Dedifferentiated amniotic fluid mesenchymal stem cell (primary cell): ENCODE results near the gene KIRREL3.

Experiments used
- DNase-seq: peaks from one replicate; pipeline ENCODE4 v3.0.0-alpha.2; 2016; ENCODE audit errors: extremely low spot score

The KIRREL3 gene

DNA sequence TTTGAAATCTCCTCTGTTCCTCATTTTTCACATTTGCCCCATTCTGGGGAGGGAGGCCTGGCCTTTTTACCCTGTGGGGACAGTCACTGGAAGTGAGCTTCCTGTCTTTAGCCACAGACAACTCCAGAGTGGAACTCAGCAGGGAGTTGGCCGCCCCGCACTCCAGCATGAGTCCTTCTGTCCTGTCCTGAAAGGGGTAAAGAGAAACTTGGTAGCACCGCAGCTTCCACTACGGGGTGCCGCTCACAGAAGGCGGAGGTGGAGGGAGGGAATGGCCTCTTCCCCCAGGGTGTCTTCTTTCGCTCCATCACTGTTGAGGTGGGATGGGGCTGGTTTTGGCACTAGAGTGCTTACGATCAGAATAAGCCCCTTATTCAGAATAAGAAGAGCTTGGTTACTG, 512.9 kb downstream of the KIRREL3 start:
- DNase-seq: no peak

GRCh38 chr11:126485986-126486635, 514.5 kb downstream of the KIRREL3 start:
- DNase-seq: no peak

DNA sequence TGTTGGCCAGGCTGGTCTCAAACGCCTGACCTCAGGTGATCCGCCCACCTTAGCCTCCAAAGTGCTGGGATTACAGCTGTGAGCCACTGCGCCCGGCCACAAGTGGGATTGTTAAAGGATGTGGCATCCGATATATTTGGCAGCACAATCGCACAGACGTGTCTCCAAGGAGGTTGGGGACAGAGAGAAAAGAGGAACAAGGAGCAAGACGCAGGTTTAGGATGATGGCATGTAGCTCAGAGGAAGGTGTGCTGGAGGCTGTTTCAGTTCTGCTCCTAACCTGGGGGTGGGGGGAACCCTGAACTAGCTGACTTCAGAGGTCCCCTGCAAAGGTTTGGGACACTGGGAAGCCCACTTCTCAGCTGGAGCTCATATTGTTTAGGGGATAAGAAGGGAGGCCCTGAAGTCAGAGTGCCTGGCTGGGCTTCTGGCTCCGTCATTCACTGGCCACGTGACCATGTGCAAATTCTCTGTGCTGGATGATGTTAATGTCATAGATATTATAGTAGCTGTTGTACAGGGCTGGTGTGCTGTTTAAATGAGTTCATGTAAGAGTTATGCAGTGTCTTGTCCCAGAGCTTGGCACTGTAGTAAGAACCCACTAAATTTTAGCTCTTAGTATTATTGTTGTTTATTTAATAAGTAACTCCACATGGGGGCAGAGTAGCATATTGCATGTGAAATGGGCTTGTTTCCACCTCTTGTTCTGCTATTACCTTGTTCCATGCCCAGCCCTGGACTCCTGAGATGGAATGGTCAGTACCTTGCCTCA, 515.4 kb downstream of the KIRREL3 start:
- DNase-seq: no peak

DNA sequence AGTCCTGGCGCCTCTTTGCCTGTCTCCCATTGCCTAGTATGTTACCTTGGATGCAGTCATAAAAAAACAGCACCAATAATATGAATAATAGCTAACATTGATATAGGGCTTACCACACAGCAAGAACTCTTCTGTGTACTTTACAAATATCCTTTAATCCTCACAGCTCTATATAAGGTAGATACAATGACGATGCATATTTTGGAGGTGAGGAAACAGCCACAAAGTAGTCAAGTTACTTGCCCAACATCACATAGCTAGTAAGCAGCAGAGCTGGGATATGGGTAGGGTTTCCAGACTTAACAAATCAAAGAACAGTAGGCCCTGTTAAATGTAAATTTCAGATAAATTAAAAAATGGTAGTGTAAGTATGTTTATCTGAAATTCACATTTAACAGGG, 516.3 kb downstream of the KIRREL3 start:
- peak; percentile 43 for DNase-seq

- DNase-seq: no peak
These were observed 516.9 kb downstream of the KIRREL3 start for GRCh38 chr11:126483621-126484195.

DNA sequence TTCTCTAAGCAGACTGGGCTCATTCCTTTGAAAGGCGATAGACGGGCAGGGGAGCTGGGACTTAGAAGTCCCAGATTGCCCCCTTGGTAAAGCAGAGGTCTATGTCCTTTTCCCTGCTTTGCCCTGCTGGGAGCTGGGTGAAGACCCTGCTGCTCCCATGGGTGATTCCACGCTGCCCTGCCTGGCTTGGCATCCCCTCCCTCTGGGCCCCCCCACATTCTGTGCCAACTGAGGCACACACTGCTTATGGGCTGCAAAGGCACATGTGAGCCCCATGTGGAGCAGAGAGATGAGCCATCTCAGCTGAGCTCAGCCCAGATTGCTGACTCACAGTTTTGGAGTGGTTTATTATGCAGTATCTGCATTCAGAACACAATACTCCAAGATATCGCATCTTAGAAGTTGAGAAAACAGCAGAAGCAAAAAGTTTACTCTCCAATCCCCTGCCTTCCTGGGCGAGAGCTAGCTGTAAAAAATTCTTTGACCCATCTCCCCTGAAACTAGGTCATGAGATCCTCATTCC, 517.9 kb downstream of the KIRREL3 start:
- no peak for DNase-seq

DNA sequence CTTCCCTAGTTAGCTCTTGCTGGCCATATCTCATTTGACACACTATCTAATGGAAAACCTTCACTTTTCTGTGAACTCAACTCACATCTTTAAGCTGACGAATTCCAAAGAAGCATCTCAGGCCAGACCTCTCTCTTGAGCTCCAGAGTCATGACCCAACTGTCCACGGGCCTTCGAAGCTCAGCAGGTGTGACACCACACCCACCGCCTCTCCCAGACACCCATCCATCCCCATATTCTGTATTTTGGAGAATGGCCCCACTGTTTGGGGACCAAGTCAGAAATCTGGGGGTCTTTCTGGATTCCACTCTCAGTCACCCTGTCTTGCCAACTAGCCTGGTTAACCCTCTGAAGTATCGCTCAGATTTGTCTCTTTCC, 519.3 kb downstream of the KIRREL3 start:
- DNase-seq: no peak

- peak; percentile 94 for DNase-seq
These were observed 519.9 kb downstream of the KIRREL3 start for GRCh38 chr11:126480410-126481302.

GRCh38 chr11:126480015-126480409, 520.6 kb downstream of the KIRREL3 start:
- DNase-seq: no peak

GRCh38 chr11:126479178-126479930, 521.2 kb downstream of the KIRREL3 start:
- DNase-seq: no peak

DNA sequence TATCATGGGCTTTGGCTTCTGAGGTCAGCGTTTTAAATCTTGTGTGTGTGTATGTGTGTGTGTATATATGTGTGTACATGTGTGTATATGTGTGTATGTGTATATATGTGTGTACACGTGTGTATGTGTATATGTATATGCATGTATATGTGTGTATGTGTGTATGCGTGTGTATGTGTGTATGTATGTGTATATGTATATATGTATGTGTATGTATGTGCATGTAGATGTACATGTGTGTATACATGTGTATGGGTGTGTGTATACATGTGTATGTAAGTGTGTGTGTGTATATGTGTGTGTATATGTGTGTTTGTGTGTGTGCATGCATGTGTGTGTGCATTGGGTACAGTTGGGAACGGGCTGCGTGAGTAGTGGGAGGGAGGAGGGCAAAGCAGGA, 522.1 kb downstream of the KIRREL3 start:
- no peak for DNase-seq

GRCh38 chr11:126477535-126478305, 522.9 kb downstream of the KIRREL3 start:
- DNase-seq: no peak

DNA sequence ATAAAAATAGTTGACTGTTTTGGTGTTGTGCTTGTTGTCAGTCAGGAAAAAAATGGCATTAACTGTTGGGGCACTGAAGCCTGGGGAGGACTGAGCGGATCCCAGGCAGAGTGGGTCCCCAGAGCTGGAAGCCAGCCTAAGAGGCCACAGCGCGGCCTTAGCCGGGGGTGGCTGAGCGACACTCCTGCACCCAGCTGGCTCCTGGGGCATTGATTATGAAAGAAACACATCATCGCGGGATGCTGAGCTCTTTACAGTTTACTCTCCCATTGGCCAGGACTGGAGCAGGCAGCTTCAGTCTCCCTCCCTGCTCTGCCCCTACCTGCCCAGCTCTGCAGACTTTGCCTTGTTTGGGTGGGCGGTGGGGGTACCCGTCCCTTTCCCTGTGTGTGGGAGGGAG, 523.6 kb downstream of the KIRREL3 start:
- DNase-seq: no peak

DNA sequence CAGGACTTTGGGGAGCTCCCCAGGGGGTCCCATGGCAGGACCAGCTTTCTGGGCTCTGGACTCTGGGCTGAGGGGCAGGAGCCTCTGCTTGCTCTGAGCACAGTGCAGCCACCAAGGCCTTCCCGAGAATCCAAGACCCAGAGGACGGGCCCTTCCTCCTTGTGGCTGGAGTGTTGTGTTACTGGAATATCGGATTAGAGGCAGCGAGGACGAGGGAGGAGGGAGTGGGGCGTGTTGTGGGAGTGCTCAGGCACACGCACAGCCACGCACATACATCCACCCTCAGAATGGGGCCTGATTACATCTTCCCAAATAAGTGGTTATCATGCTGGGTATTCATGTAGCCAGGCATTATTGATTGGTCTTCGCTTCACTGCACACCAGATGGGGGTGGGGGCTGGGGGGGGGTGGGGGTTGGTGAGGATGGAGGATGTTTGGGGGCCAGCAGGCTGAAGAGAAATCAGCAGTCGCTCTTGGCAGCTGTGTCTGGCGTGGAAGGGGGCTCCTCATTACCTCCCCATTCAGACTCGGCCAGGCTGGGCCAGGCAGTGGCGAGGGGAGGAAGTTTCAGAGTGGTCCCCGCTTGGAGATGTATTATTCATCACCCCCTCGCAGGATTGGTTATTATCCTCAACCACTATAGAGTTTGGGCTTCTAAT, 524.2 kb downstream of the KIRREL3 start:
- DNase-seq: no peak

DNA sequence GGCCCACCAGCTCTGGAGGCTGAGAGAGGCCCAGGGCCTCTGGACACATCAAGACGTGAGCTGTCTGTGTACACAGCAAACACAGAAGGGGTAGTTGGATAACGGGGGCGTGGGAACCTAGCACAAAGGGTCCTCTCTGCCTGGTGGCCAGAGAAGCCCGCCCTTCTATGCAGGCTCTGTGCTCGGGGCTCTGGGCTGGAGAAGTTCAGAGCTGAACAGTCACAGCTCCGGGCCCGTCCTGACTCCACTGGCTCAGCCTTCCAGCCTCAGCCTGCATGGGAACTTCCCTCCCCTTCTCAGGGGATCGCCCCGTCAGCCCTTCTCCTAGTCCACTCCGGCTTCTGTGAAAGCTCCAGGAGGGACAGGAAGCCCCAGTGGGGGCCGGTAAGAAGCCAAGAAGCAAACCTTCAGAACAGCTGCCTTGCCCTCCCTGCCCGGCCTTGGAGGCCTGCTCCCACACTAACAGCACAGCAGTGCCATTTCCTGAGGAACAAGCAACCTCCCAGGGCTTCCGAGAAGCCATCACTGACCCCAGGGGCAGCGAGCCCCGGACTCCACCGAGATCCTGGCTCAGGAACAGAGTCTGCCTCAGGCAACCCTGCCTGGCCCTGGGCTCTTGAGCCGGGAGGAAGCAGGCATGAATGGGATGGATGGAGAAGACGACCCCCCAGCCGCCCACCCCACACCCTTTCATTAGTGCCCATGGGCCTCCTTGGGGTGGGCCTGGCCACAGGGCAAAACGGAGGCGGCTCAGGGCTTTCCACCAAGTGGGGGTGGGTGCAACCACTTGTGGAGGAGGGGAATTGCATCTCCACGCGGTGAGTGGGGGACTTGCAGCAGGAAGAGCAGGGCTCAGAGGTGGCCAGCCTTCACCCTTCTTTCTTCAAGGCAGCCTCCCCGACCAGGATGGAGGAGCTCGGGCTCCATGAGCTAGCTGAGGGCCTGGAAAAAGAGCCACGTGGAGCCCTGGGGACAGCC, 525.3 kb downstream of the KIRREL3 start:
- no peak for DNase-seq

DNA sequence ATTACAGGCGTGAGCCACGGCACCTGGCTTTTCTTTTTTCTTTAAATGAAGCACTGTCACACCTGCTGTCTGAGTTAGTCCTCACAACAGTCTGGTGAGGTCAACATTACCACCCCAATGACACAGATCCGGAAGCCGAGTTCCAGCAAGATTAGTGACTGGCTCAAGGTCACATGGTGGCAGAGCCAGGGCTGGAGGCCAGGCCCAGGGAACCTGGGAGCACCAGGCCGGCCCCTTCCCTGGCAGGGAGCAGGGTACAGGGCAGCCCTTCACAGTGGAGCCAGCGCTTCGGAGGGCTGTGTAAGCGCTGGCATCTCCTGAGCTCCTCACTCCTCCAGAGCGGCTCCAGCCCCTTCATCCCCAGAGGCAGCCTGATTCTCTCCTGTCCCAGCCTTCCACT, 526.4 kb downstream of the KIRREL3 start:
- no peak for DNase-seq

GRCh38 chr11:126473269-126473668, 527.3 kb downstream of the KIRREL3 start:
- no peak for DNase-seq

GRCh38 chr11:126469311-126469710, 531.3 kb downstream of the KIRREL3 start:
- no peak for DNase-seq

GRCh38 chr11:126468102-126468521, 532.5 kb downstream of the KIRREL3 start:
- no peak for DNase-seq
